ENCODE data around the gene NRG2. TPM values are rescaled to one million over a fixed set of nuclear protein-coding genes. Genes with fewer than 3 reads are reported as not detected.

Gene NRG2
- total RNA-seq, 1 experiment from 2014 or later = 0.59 TPM

DNA sequence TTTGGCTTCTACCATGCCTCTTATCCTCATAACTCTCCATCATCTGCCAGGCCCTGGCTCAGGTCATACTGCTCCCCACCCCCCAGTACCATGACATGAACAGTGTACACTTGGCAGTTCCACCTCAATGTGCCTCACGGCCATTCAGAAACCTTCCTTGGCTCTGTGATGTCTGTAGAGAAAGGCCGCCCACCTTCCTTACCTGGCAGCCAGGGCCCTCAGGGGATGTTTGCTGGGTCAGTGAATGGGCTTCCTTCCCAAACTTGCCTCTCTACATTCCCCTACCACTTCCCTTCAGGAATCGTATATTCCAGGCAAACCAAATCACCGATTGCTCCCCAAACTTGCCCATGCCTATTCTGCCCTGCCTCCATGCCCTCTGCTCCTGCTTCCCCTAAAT, 146.4 kb downstream of the NRG2 start:
- no peak for DNase-seq

DNA sequence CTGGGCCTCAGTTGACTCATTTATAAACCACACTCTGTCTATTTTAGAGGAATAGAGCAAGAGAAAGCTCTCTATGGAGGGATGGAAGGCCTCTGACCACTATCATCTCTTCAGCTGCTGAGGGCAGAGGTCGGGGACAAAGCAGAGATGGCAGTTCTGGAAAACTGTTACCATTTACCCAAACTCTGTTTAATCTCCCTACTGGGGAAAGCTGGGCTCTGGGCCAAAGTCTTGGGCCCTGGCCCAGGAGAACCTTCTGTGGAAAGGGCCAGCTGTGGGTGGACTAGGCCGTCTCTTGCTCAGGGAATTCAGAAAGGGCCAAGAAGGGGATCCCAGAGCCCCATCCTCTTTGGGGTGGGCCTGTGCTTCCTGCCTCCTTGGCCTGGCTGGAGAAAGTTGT, 147.5 kb downstream of the NRG2 start:
- TF ChIP-seq, protein P1, sequence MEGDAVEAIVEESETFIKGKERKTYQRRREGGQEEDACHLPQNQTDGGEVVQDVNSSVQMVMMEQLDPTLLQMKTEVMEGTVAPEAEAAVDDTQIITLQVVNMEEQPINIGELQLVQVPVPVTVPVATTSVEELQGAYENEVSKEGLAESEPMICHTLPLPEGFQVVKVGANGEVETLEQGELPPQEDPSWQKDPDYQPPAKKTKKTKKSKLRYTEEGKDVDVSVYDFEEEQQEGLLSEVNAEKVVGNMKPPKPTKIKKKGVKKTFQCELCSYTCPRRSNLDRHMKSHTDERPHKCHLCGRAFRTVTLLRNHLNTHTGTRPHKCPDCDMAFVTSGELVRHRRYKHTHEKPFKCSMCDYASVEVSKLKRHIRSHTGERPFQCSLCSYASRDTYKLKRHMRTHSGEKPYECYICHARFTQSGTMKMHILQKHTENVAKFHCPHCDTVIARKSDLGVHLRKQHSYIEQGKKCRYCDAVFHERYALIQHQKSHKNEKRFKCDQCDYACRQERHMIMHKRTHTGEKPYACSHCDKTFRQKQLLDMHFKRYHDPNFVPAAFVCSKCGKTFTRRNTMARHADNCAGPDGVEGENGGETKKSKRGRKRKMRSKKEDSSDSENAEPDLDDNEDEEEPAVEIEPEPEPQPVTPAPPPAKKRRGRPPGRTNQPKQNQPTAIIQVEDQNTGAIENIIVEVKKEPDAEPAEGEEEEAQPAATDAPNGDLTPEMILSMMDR (IDR thresholded peaks at IDR 0.05; ENCODE audit: insufficient read depth in 1 of 2, low read depth in 1 of 2, low read length in 1 of 2, severe bottlenecking in 1 of 2, unreplicated experiment in 1 of 2) = no peak
- Histone ChIP-seq H3K27me3 (replicated peaks; ENCODE audit: control insufficient read depth, insufficient read depth, low read length) (no peaks in the 10 kb centered on the region; the same call in 1 of the 2 replicates), H3K36me3 (ENCODE audit: control insufficient read depth, insufficient read depth, low read length) (no peaks in the 10 kb centered on the region), H3K9me3 (no peaks in the 10 kb centered on the region), H3K4me1 (no peaks in the 10 kb centered on the region), H3K4me3 (ENCODE audit: low read depth, low read length) (no peak overlapping the region)
- no peak overlapping the region for H3K4me3 Mint-ChIP-seq (ENCODE audit: unreplicated experiment)
- POLR2A ChIA-PET = no interaction called here
- H3K4me1 Mint-ChIP-seq (ENCODE audit: low read depth, unreplicated experiment) = no peaks in the 10 kb centered on the region
- H3K9me3 Mint-ChIP-seq (ENCODE audit: unreplicated experiment) = no peaks in the 10 kb centered on the region
- intact Hi-C loops (cut with micrococcal nuclease; ENCODE audit: unreplicated experiment) = no loop called here
- peaks cover 15% of the 10 kb centered on the region for H3K27me3 Mint-ChIP-seq (ENCODE audit: insufficient read depth, unreplicated experiment)
- BruUV-seq (replicated peaks) = no TSS peak
- DNase-seq = no peak
- CTCF ChIA-PET = interaction anchor here (0.7 to 1.0 kb wide), 2 partner anchors 10 to 108 kb away, joined by 3 read pairs; no protein-coding TSS in a partner anchor
- no peak overlapping the region for H3K27ac Mint-ChIP-seq (ENCODE audit: unreplicated experiment)
- no peaks in the 10 kb centered on the region for H3K36me3 Mint-ChIP-seq (ENCODE audit: insufficient read depth, unreplicated experiment)

More for the DNA sequence above, 146.4 kb downstream of the NRG2 start:
- CTCF ChIA-PET = no interaction called here
- Mint-ChIP-seq H3K27ac (ENCODE audit: unreplicated experiment) (no peak overlapping the region), H3K36me3 (ENCODE audit: insufficient read depth, unreplicated experiment) (no peaks in the 10 kb centered on the region), H3K9me3 (ENCODE audit: unreplicated experiment) (no peaks in the 10 kb centered on the region), H3K4me1 (ENCODE audit: low read depth, unreplicated experiment) (no peaks in the 10 kb centered on the region), H3K27me3 (ENCODE audit: insufficient read depth, unreplicated experiment) (peaks cover 19% of the 10 kb centered on the region), H3K4me3 (ENCODE audit: unreplicated experiment) (no peak overlapping the region)
- POLR2A ChIA-PET = no interaction called here
- H3K27me3 ChIP-seq (replicated peaks; ENCODE audit: control insufficient read depth, insufficient read depth, low read length) = no peaks in the 10 kb centered on the region; the same call in 1 of the 2 replicates
- no peak overlapping the region for H3K4me3 ChIP-seq (ENCODE audit: low read depth, low read length)
- no peaks in the 10 kb centered on the region for H3K4me1 ChIP-seq
- H3K9me3 ChIP-seq = no peaks in the 10 kb centered on the region
- intact Hi-C loops (cut with micrococcal nuclease; ENCODE audit: unreplicated experiment) = no loop called here
- no TSS peak for BruUV-seq (replicated peaks)
- no peaks in the 10 kb centered on the region for H3K36me3 ChIP-seq (ENCODE audit: control insufficient read depth, insufficient read depth, low read length)
- TF ChIP-seq, protein P1 (IDR thresholded peaks at IDR 0.05; ENCODE audit: insufficient read depth in 1 of 2, low read depth in 1 of 2, low read length in 1 of 2, severe bottlenecking in 1 of 2, unreplicated experiment in 1 of 2) = no peak

DNA sequence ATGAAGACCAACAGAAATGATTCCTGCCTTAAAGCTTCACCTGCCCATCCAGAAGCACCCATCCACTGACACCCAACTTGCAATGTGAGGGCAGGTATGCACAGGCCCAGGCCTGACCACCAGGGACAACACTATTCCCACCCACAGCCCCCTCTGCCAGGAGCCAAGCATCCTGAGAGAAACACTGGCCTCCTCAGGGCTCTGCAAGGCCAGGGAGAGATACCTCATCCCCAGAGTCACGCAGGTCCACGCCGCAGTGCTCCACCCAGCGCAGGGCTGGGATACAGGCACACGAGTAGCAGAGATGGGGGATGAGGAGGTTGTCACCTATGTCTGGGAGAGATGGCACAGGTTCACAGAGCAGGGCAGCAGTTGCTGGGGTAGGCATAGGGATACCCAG, 148.1 kb downstream of the NRG2 start:
- Histone ChIP-seq H3K4me1 (no peaks in the 10 kb centered on the region), H3K36me3 (ENCODE audit: control insufficient read depth, insufficient read depth, low read length) (no peaks in the 10 kb centered on the region), H3K4me3 (ENCODE audit: low read depth, low read length) (no peak overlapping the region), H3K27me3 (replicated peaks; ENCODE audit: control insufficient read depth, insufficient read depth, low read length) (no peaks in the 10 kb centered on the region; the same call in 1 of the 2 replicates), H3K9me3 (no peaks in the 10 kb centered on the region)
- intact Hi-C loops (cut with micrococcal nuclease; ENCODE audit: unreplicated experiment) = no loop called here
- peaks cover 18% of the 10 kb centered on the region for H3K27me3 Mint-ChIP-seq (ENCODE audit: insufficient read depth, unreplicated experiment)
- no peaks in the 10 kb centered on the region for H3K4me1 Mint-ChIP-seq (ENCODE audit: low read depth, unreplicated experiment)
- DNase-seq = no peak
- BruUV-seq (replicated peaks) = no TSS peak
- H3K27ac Mint-ChIP-seq (ENCODE audit: unreplicated experiment) = no peak overlapping the region
- ChIA-PET POLR2A (no interaction called here), CTCF (interaction anchor here (1.0 kb wide), 1 partner anchor 108 kb away, joined by 3 read pairs; no protein-coding TSS in a partner anchor)
- H3K4me3 Mint-ChIP-seq (ENCODE audit: unreplicated experiment) = no peak overlapping the region
- TF ChIP-seq, protein P1 (IDR thresholded peaks at IDR 0.05; ENCODE audit: insufficient read depth in 1 of 2, low read depth in 1 of 2, low read length in 1 of 2, severe bottlenecking in 1 of 2, unreplicated experiment in 1 of 2) = no peak
- no peaks in the 10 kb centered on the region for H3K9me3 Mint-ChIP-seq (ENCODE audit: unreplicated experiment)
- H3K36me3 Mint-ChIP-seq (ENCODE audit: insufficient read depth, unreplicated experiment) = no peaks in the 10 kb centered on the region

Data from Caco-2 (cell line).